IPS-20b (cell line): ENCODE results near the gene RRBP1.

Source experiments
- H3K27ac ChIP-seq: one replicate; pipeline ENCODE4 v1.5.1; 2013; ENCODE audit warnings: low read length
- H3K27me3 ChIP-seq: 2 replicates; pipeline ENCODE4 v1.6.1; 2013; ENCODE audit warnings: mild to moderate bottlenecking, low read length, inconsistent platforms; ENCODE audit not compliant: insufficient read depth
- H3K36me3 ChIP-seq: 2 replicates; pipeline ENCODE4 v1.6.1; 2013; ENCODE audit warnings: low read depth, mild to moderate bottlenecking, inconsistent platforms, low read length, moderate library complexity; ENCODE audit not compliant: insufficient read depth
- H3K4me1 ChIP-seq: 2 replicates; pipeline ENCODE4 v1.6.1; 2013; ENCODE audit warnings: mild to moderate bottlenecking, control low read depth, inconsistent platforms, low read length, moderate library complexity; ENCODE audit not compliant: insufficient read depth
- H3K4me3 ChIP-seq: 2 replicates; pipeline ENCODE4 v1.5.1; 2013; ENCODE audit warnings: mild to moderate bottlenecking, low read length, inconsistent platforms
- H3K9ac ChIP-seq: 2 replicates; pipeline ENCODE4 v1.6.1; 2013; ENCODE audit warnings: low read depth, mild to moderate bottlenecking, inconsistent platforms, low read length, moderate library complexity
- H3K9me3 ChIP-seq: 2 replicates; pipeline ENCODE4 v1.6.1; 2013; ENCODE audit warnings: mild to moderate bottlenecking, low read depth, low read length, inconsistent platforms; ENCODE audit not compliant: insufficient read depth

Gene RRBP1

DNA sequence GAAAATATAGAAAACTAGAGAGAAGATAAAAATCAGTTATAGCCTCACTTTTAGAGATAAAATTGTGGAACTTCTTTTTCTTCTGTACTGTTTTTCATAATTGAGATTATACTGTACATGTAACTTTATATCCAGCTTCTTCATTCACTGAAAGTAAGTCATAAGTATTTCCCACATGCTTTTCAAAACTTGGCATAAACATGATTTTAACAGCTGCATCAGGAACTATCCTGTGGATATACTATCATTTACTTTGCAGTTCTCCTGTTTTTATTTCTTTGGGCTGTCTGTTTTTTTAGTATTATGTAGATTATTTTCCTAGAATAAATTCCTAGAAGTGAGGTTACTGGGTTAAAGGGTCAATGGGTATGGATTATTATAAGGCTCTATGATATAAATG, 97.4 kb downstream of the RRBP1 start:
- no peak overlapping the region for H3K4me3 ChIP-seq
- peaks cover 8% of the 10 kb centered on the region; the same call in 1 of the 2 replicates for H3K4me1 ChIP-seq
- H3K27me3 ChIP-seq: no peaks in the 10 kb centered on the region
- no peak overlapping the region for H3K9ac ChIP-seq
- no peak overlapping the region for H3K27ac ChIP-seq
- no peaks in the 10 kb centered on the region for H3K9me3 ChIP-seq
- H3K36me3 ChIP-seq: no peaks in the 10 kb centered on the region

- Histone ChIP-seq H3K36me3 (no peaks in the 10 kb centered on the region), H3K9ac (no peak overlapping the region), H3K27me3 (no peaks in the 10 kb centered on the region), H3K4me3 (no peak overlapping the region), H3K27ac (no peak overlapping the region), H3K9me3 (no peaks in the 10 kb centered on the region), H3K4me1 (peaks cover 8% of the 10 kb centered on the region; the same call in 1 of the 2 replicates)
Measured at GRCh38 chr20:17583126-17583525, 98.9 kb downstream of the RRBP1 start.

DNA sequence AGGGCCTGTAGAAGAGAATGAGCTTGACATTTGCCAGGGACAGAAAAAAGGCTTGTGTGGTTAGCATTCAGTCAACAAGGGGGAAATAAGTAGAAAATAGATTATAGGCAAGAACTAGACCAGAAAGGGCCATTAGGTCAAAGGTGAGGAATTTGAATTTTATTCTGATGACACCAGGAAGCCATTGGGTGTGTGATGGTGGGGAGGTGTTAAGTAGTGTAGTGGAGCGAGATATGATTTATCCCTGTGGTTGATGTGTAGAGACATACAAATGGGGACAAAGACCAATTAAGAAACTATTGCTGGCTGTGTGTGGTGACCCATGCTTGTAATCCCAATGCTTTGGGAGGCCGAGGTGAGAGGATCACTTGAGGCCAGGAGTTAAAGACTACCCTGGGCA, 101.1 kb downstream of the RRBP1 start:
- Histone ChIP-seq H3K4me3 (no peak overlapping the region), H3K9ac (no peak overlapping the region), H3K36me3 (no peaks in the 10 kb centered on the region; the same call in 1 of the 2 replicates), H3K27ac (no peak overlapping the region), H3K9me3 (no peaks in the 10 kb centered on the region), H3K4me1 (peaks cover 11% of the 10 kb centered on the region; the same call in 1 of the 2 replicates), H3K27me3 (no peaks in the 10 kb centered on the region)

DNA sequence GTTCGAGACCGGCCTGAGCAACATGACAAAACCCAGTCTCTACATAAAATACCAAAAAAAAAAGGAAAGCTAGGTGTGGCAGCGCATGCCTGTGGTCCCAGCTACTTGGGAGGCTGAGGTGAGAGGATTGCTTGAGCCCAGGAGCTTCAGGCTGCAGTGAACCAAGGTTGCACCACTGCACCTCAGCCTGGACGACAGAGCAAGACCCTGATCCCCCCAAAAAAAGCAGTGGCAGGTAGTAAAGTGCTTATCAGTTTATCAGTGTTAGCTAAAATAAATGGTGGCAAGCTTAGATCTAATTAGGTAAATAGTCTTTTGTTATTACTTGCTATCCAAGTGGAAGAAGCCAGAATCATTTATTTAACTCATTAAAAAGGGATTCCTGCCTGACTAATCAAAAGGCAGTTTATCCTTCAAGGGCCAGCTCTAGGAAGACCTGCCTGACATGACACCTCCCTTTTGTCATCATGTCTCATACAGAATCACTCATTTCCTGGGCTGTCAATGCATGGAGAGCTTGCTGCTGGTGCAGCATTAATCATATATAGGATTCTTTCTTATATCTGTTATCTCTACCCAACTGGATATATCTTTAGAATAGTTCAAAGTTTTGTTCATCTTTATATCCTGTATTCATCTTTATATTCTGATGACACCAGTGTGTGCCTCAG, 102.5 kb downstream of the RRBP1 start:
- Histone ChIP-seq H3K4me1 (peaks cover 20% of the 10 kb centered on the region; the same call in 1 of the 2 replicates), H3K4me3 (no peak overlapping the region), H3K27ac (no peak overlapping the region), H3K27me3 (no peaks in the 10 kb centered on the region), H3K9ac (no peak overlapping the region), H3K36me3 (no peaks in the 10 kb centered on the region; the same call in 1 of the 2 replicates), H3K9me3 (no peaks in the 10 kb centered on the region)

DNA sequence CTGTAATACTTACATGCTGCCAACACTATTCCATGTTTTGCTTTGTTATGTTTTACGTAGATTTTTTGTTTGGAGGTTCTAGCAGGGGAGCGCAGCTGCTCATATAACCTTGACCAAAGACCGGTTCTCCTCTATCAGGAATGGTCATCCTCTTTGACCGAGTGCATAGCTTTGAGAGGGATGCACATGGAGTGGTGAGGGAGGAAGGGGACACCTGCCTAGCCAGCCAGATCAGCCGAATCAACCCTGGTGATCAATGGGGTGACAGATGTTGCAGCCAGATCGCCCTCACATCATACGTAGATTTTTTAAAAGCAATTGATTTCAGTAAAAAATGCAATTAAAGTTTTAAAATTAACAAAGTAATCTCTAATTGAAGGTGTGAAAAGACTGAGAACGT, 105.8 kb downstream of the RRBP1 start:
- Histone ChIP-seq H3K4me1 (peaks cover 40% of the 10 kb centered on the region), H3K27me3 (no peaks in the 10 kb centered on the region), H3K27ac (no peak overlapping the region), H3K9me3 (no peaks in the 10 kb centered on the region), H3K36me3 (no peaks in the 10 kb centered on the region; the same call in 1 of the 2 replicates), H3K9ac (no peak overlapping the region), H3K4me3 (no peak overlapping the region)

DNA sequence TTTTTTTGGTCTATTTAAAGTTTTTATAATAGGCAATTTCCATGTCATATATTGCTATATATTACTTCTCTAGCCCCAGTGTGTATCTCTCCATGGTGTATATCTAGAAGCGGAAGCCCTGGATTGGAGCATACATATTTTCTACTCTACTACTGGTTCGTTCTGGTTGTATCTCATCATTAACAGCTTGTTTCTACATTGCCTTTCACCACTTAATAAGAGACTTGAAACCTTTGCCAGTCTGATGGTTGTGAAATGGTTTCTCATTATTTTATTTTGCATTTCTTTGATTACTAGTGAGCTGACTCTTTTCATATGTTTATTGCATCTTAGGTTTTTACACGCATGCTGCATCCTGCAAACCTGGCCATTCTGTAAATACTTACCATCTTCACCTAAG, 108.6 kb downstream of the RRBP1 start:
- Histone ChIP-seq H3K27me3 (no peaks in the 10 kb centered on the region), H3K9ac (peak overlapping the region; percentile 33; the same call in 1 of the 2 replicates), H3K4me3 (peak overlapping the region; percentile 86), H3K36me3 (no peaks in the 10 kb centered on the region; the same call in 1 of the 2 replicates), H3K9me3 (no peaks in the 10 kb centered on the region), H3K27ac (no peak overlapping the region), H3K4me1 (peaks cover 43% of the 10 kb centered on the region)

- no peaks in the 10 kb centered on the region; the same call in 1 of the 2 replicates for H3K36me3 ChIP-seq
- peaks cover 48% of the 10 kb centered on the region for H3K4me1 ChIP-seq
- no peak overlapping the region for H3K27ac ChIP-seq
- no peaks in the 10 kb centered on the region for H3K27me3 ChIP-seq
- H3K4me3 ChIP-seq: peak overlapping the region; percentile 86
- H3K9ac ChIP-seq: peak overlapping the region; percentile 33; the same call in 1 of the 2 replicates
- H3K9me3 ChIP-seq: no peaks in the 10 kb centered on the region
Measured at GRCh38 chr20:17572034-17572638, 109.9 kb downstream of the RRBP1 start.

DNA sequence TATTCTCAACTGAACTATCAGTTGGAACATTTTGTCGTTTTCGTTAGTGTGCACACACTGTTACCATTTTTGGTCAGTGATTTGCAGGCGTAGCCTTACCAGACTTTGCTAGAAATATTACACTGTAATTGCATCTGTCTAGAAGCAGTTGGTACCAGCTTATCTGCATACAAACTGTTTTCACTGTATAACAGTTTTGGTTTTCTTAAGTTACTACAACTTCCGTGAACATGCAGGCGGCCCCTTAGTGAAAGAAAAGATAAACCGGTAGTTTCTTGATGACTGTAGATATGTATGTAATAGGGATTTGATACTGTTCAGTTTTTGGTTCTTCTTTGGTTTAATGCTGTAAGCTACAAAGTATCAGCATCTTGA, 110.9 kb downstream of the RRBP1 start:
- no peaks in the 10 kb centered on the region for H3K9me3 ChIP-seq
- H3K9ac ChIP-seq: peak overlapping the region; percentile 84
- H3K36me3 ChIP-seq: no peaks in the 10 kb centered on the region
- no peaks in the 10 kb centered on the region for H3K27me3 ChIP-seq
- H3K4me3 ChIP-seq: peak overlapping the region; percentile 86
- no peak overlapping the region for H3K27ac ChIP-seq
- peaks cover 46% of the 10 kb centered on the region for H3K4me1 ChIP-seq

DNA sequence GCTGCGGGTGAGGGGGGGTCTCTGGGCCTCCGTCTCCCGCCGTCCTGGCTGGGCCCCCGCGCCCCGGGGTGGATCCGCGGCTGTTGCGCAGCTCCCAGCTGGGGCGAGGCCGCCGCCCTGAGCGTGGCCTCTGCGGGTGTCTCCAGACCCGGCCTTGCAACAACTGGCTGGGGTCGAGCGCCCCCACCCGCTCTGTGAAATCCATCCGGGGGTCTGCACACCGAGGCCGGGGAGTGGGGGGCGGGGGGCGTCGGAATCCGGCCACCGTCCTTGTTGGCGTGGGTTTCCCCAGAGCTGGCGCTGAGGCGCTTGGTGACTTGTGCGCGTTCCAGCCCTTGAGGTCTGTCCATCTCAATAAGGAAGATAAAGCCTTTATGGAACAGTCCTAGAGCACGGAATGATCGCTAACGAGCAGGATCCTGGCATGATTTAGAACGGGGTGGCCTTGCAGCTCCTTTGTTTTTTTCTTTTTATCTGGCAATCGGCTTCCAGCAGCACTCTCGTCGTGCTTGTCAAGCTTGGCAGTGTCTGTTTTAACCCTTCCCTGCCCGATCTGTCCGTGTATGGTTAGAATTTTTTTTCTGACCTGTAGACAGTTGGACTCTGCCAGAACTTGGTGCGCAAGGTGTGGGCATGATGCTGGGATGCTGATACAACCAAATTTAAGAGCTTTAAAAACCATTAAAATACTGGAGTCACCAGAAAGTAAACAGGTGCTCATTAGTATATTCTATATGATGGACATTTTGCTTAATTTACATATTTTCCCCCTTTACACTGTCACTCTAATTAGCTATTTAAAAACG, 111.5 kb downstream of the RRBP1 start:
- Histone ChIP-seq H3K9ac (peak overlapping the region; percentile 84), H3K36me3 (no peaks in the 10 kb centered on the region), H3K27ac (no peak overlapping the region), H3K4me1 (peaks cover 42% of the 10 kb centered on the region), H3K27me3 (no peaks in the 10 kb centered on the region), H3K4me3 (peak overlapping the region; percentile 86), H3K9me3 (no peaks in the 10 kb centered on the region)

GRCh38 chr20:17569616-17570346, 112.3 kb downstream of the RRBP1 start, which contains the start of gene DSTN:
DSTN (plus strand) TSS chr20:17570075; CDS start chr20:17570209, 134 bp downstream.
- peak within 1 kb of the TSS; percentile 93 for H3K27ac ChIP-seq
- peak within 1 kb of the TSS; percentile 86 for H3K4me3 ChIP-seq
- H3K4me1 ChIP-seq: peaks cover 36% of the 10 kb centered on the region

GRCh38 chr20:17568972-17569521, 113.0 kb downstream of the RRBP1 start:
- no peaks in the 10 kb centered on the region for H3K9me3 ChIP-seq
- H3K4me3 ChIP-seq: peak overlapping the region; percentile 86
- H3K36me3 ChIP-seq: no peaks in the 10 kb centered on the region
- H3K27ac ChIP-seq: peak overlapping the region; percentile 93
- peak overlapping the region; percentile 91 for H3K9ac ChIP-seq
- H3K4me1 ChIP-seq: peaks cover 33% of the 10 kb centered on the region
- H3K27me3 ChIP-seq: no peaks in the 10 kb centered on the region

More at GRCh38 chr20:17569616-17570346, 112.3 kb downstream of the RRBP1 start, which contains the start of gene DSTN:
- peak within 1 kb of the TSS; percentile 91 for H3K9ac ChIP-seq
- H3K27me3 ChIP-seq: no peaks in the 10 kb centered on the region
- no peaks in the 10 kb centered on the region for H3K36me3 ChIP-seq
- no peaks in the 10 kb centered on the region for H3K9me3 ChIP-seq
